ENCODE results near the gene EML6.
A peak's percentile ranks its signal among the peaks of the same experiment; 100 is the strongest.
"Not testable (repeated sequence)": the region's sequence is repeated elsewhere in the genome, so short reads cannot be mapped to it uniquely, and the experiment has no call there.

The EML6 gene

DNA sequence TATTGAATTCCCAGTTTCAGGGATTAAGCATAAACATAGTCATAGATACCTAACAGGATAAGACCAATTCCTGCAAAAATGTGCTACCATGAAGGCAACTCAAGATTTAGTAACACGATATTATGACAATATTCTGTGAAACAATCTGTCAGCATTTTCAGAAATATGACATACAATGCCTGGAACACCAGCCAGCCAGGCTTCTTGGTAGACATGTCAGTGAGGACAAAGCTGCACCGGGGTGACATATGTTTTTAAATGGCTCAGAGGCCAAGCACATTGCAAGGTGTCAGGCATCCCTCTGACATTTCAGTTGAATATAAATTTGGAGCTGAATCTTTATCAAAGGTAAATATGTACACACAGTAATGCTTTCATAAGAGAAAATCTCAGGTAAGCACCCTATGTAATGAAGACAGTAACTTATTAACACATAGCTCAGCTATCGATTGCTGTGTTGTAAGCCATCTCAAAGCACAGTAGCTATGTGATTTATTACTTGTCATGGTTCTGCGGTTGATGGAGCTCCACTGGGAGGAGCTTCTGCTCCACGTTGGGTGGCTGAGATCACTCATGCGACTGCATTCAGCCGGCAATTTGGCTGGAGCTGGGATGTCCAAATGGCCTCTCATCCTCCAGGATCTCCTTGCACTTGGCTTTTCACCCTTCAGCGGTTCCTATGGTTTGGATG lies 31.9 kb upstream of the EML6 start:
- Histone ChIP-seq H3K27me3 (ENCODE audit: insufficient read depth, low read length) (no peaks in the 10 kb centered on the region), H3K4me1 (ENCODE audit: insufficient read depth, low read length) (no peaks in the 10 kb centered on the region), H3K27ac (ENCODE audit: low read length) (no peak overlapping the region), H3K9me3 (ENCODE audit: insufficient read depth, low read depth, low read length) (no peaks in the 10 kb centered on the region), H3K36me3 (ENCODE audit: insufficient read depth, low read depth, low read length) (no peaks in the 10 kb centered on the region), H3K4me3 (ENCODE audit: low read length) (no peak overlapping the region), H3K9ac (ENCODE audit: low read depth, low read length) (no peak overlapping the region)

DNA sequence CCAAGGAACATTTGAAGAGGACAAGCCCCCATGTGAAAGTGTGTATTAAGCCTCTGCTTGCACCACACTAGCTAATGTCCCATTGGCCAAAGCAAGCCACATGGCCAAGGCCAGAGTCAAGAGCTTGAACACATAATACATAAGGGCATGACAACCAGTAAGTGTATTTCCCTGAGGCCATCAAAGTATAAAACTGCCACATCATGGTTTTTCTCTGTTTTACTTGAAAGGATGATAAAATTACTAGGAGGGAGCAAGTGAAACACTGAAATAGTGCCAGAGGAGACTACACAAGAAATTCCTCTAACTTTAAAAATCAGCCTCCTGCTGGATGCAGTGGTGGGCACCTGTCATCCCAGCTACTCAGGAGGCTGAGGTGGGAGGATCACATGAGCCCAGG lies 30.9 kb upstream of the EML6 start:
- Histone ChIP-seq H3K9me3 (ENCODE audit: insufficient read depth, low read depth, low read length) (no peaks in the 10 kb centered on the region), H3K9ac (ENCODE audit: low read depth, low read length) (no peak overlapping the region), H3K27me3 (ENCODE audit: insufficient read depth, low read length) (no peaks in the 10 kb centered on the region), H3K27ac (ENCODE audit: low read length) (no peak overlapping the region), H3K36me3 (ENCODE audit: insufficient read depth, low read depth, low read length) (no peaks in the 10 kb centered on the region), H3K4me1 (ENCODE audit: insufficient read depth, low read length) (no peaks in the 10 kb centered on the region), H3K4me3 (ENCODE audit: low read length) (no peak overlapping the region)

DNA sequence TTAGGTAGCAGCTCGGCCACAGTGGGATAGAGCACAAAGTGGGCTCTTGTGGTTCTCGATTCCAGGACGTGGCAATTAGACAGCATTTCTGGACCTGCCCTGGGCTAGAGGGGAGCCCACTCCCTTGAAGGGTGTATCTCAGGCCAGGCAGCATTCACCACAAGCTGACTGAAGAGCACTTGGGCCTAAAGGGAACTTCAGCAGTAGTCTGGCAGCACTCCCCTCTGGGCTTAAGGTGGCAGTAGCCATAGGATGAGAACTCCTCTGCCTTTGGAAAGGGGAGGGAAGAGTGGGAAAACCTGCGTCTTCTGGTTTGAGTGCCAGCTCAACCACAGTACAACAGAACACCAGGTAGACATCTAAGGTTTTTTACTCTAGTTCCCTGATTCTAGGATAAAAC lies 28.1 kb upstream of the EML6 start:
- Histone ChIP-seq H3K36me3 (ENCODE audit: insufficient read depth, low read depth, low read length) (no peaks in the 10 kb centered on the region), H3K9ac (ENCODE audit: low read depth, low read length) (no peak overlapping the region), H3K4me1 (ENCODE audit: insufficient read depth, low read length) (no peaks in the 10 kb centered on the region), H3K27me3 (ENCODE audit: insufficient read depth, low read length) (no peaks in the 10 kb centered on the region), H3K27ac (ENCODE audit: low read length) (no peak overlapping the region), H3K9me3 (ENCODE audit: insufficient read depth, low read depth, low read length) (no peaks in the 10 kb centered on the region), H3K4me3 (ENCODE audit: low read length) (no peak overlapping the region)

GRCh38 chr2:54697934-54698333 lies 25.5 kb upstream of the EML6 start:
- Histone ChIP-seq H3K27me3 (ENCODE audit: insufficient read depth, low read length) (no peaks in the 10 kb centered on the region), H3K9ac (ENCODE audit: low read depth, low read length) (no peak overlapping the region)

DNA sequence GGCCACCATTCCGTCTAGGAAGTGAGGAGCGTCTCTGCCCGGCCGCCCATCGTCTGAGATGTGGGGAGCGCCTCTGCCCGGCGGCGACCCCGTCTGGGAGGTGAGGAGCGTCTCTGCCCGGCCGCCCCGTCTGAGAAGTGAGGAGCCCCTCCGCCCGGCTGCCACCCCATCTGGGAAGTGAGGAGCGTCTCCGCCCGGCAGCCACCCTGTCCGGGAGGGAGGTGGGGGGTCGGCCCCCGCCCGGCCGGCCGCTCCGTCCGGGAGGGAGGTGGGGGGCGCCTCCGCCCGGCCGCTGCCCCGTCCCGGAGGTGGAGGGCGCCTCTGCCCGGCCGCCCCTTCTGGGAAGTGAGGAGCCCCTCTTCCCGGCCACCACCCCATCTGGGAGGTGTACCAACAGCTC lies 24.5 kb upstream of the EML6 start:
- H3K4me1 ChIP-seq (ENCODE audit: insufficient read depth, low read length); H3K4me3 ChIP-seq (ENCODE audit: low read length); H3K9ac ChIP-seq (ENCODE audit: low read depth, low read length); H3K27ac ChIP-seq (ENCODE audit: low read length); H3K36me3 ChIP-seq (ENCODE audit: insufficient read depth, low read depth, low read length); H3K9me3 ChIP-seq (ENCODE audit: insufficient read depth, low read depth, low read length); H3K27me3 ChIP-seq (ENCODE audit: insufficient read depth, low read length): not testable (repeated sequence)

More at GRCh38 chr2:54697934-54698333, 25.5 kb upstream of the EML6 start:
- no peaks in the 10 kb centered on the region for H3K4me1 ChIP-seq (ENCODE audit: insufficient read depth, low read length)
- no peaks in the 10 kb centered on the region for H3K9me3 ChIP-seq (ENCODE audit: insufficient read depth, low read depth, low read length)
- H3K4me3 ChIP-seq (ENCODE audit: low read length), result no peak overlapping the region
- H3K27ac ChIP-seq (ENCODE audit: low read length), result no peak overlapping the region
- H3K36me3 ChIP-seq (ENCODE audit: insufficient read depth, low read depth, low read length), result no peaks in the 10 kb centered on the region

- no peaks in the 10 kb centered on the region for H3K27me3 ChIP-seq (ENCODE audit: insufficient read depth, low read length)
- no peak overlapping the region for H3K9ac ChIP-seq (ENCODE audit: low read depth, low read length)
- no peaks in the 10 kb centered on the region for H3K36me3 ChIP-seq (ENCODE audit: insufficient read depth, low read depth, low read length)
- H3K4me1 ChIP-seq (ENCODE audit: insufficient read depth, low read length), result no peaks in the 10 kb centered on the region
- no peaks in the 10 kb centered on the region for H3K9me3 ChIP-seq (ENCODE audit: insufficient read depth, low read depth, low read length)
- H3K4me3 ChIP-seq (ENCODE audit: low read length), result no peak overlapping the region
- no peak overlapping the region for H3K27ac ChIP-seq (ENCODE audit: low read length)
These were observed 23.8 kb upstream of the EML6 start for GRCh38 chr2:54699665-54700064.

DNA sequence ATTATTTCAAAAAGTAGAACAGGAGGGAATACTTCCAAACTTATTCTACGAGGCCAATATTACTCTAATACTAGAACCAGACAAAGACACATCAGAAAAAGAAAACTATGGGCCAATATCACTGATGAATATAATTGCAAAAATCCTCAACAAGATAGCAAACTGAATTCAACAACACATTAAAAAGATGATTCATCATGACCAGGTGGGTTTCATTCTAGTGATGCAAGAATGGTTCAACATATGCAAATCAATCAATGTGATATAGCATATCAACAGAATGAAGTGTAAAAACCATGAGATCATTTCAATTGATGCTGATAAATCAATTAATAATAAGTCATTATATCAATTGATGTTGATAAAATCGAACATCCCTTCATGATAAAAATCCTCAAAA lies 22.4 kb upstream of the EML6 start:
- Histone ChIP-seq H3K4me3 (ENCODE audit: low read length) (no peak overlapping the region), H3K36me3 (ENCODE audit: insufficient read depth, low read depth, low read length) (no peaks in the 10 kb centered on the region), H3K9me3 (ENCODE audit: insufficient read depth, low read depth, low read length) (no peaks in the 10 kb centered on the region), H3K4me1 (ENCODE audit: insufficient read depth, low read length) (no peaks in the 10 kb centered on the region), H3K9ac (ENCODE audit: low read depth, low read length) (no peak overlapping the region), H3K27ac (ENCODE audit: low read length) (no peak overlapping the region), H3K27me3 (ENCODE audit: insufficient read depth, low read length) (no peaks in the 10 kb centered on the region)

GRCh38 chr2:54704238-54704637 lies 19.2 kb upstream of the EML6 start:
- Histone ChIP-seq H3K27me3 (ENCODE audit: insufficient read depth, low read length) (no peaks in the 10 kb centered on the region), H3K36me3 (ENCODE audit: insufficient read depth, low read depth, low read length) (no peaks in the 10 kb centered on the region), H3K9ac (ENCODE audit: low read depth, low read length) (no peak overlapping the region), H3K4me3 (ENCODE audit: low read length) (no peak overlapping the region), H3K27ac (ENCODE audit: low read length) (no peak overlapping the region), H3K9me3 (ENCODE audit: insufficient read depth, low read depth, low read length) (no peaks in the 10 kb centered on the region), H3K4me1 (ENCODE audit: insufficient read depth, low read length) (no peaks in the 10 kb centered on the region)

DNA sequence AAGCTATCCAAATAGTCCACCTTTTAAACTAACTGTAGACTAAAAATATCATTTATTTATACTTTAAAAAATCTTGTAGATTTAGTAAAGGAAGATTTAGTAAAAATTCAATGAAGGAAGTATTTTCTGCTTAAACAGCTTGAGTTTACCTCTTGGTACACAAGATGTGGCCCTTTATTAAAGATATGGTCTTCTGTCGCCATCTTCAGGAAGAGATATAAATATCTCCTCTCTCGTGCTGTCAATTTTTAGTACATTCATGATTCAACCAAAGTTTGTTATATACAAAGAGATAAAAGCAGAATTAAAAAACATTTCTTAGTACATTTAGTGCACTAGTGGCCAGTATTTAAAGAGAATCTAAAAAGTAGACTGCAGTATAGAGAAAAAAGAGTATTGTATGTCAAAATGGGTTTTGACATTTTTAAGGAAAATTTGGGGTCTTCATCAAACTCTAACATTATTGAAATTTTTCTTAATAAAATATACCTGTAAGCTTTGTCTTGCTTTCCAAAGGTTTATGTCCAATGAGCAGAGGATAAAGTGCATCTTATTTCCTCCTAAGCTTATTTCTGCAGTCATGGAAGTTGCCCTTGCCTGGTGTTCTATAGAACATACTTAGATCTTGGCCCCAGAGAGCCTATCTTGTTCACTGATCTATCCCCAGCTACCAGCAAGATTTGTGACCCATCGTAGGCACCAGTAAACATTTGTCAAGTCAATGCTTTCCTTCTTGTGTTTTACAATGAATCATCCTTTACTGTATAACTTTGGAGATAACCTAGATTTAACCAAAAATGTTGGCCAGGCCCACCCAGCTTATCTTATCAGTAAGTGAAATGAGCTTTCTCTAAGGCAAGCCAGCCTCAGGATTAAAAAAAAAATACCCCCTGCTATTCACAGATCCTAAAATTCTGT lies 18.5 kb upstream of the EML6 start:
- Histone ChIP-seq H3K4me1 (ENCODE audit: insufficient read depth, low read length) (no peaks in the 10 kb centered on the region), H3K9me3 (ENCODE audit: insufficient read depth, low read depth, low read length) (no peaks in the 10 kb centered on the region), H3K27me3 (ENCODE audit: insufficient read depth, low read length) (no peaks in the 10 kb centered on the region), H3K27ac (ENCODE audit: low read length) (no peak overlapping the region), H3K36me3 (ENCODE audit: insufficient read depth, low read depth, low read length) (no peaks in the 10 kb centered on the region), H3K9ac (ENCODE audit: low read depth, low read length) (no peak overlapping the region), H3K4me3 (ENCODE audit: low read length) (no peak overlapping the region)

GRCh38 chr2:54706622-54707021 lies 16.8 kb upstream of the EML6 start:
- no peak overlapping the region for H3K9ac ChIP-seq (ENCODE audit: low read depth, low read length)
- no peaks in the 10 kb centered on the region for H3K9me3 ChIP-seq (ENCODE audit: insufficient read depth, low read depth, low read length)
- H3K4me1 ChIP-seq (ENCODE audit: insufficient read depth, low read length), result no peaks in the 10 kb centered on the region
- no peaks in the 10 kb centered on the region for H3K27me3 ChIP-seq (ENCODE audit: insufficient read depth, low read length)
- H3K27ac ChIP-seq (ENCODE audit: low read length), result no peak overlapping the region
- H3K36me3 ChIP-seq (ENCODE audit: insufficient read depth, low read depth, low read length), result no peaks in the 10 kb centered on the region
- no peak overlapping the region for H3K4me3 ChIP-seq (ENCODE audit: low read length)

- no peak overlapping the region for H3K9ac ChIP-seq (ENCODE audit: low read depth, low read length)
These were observed 14.7 kb upstream of the EML6 start for GRCh38 chr2:54708584-54709335.

More at GRCh38 chr2:54708584-54709335, 14.7 kb upstream of the EML6 start:
- no peak overlapping the region for H3K27ac ChIP-seq (ENCODE audit: low read length)
- no peaks in the 10 kb centered on the region for H3K27me3 ChIP-seq (ENCODE audit: insufficient read depth, low read length)
- H3K4me1 ChIP-seq (ENCODE audit: insufficient read depth, low read length), result no peaks in the 10 kb centered on the region
- 0 out of 2 replicates have a peak overlapping the region, but pooled peaks have one; percentile 4 for H3K4me3 ChIP-seq (ENCODE audit: low read length)
- H3K36me3 ChIP-seq (ENCODE audit: insufficient read depth, low read depth, low read length), result no peaks in the 10 kb centered on the region
- no peaks in the 10 kb centered on the region for H3K9me3 ChIP-seq (ENCODE audit: insufficient read depth, low read depth, low read length)

All from iPS-20b (cell line).